Activated CD4-positive, alpha-beta T cell treated with anti-CD3 and anti-CD28 coated beads, Interleukin-2, amount 50 U/mL, for 24 hours (primary cell): ENCODE data around the gene RECK.

ENCODE experiments used
- DNase-seq, 2 donors: peaks; one replicate each; pipeline ENCODE4 v3.0.0-alpha.2; 2020; ENCODE audit warnings: low read depth in 1 of 2, low spot score in 1 of 2

The RECK gene

GRCh38 chr9:36136894-36137391 lies 100.2 kb downstream of the RECK start:
- DNase-seq = no peak

GRCh38 chr9:36137392-36138004 lies 100.8 kb downstream of the RECK start:
- no peak for DNase-seq

- no peak for DNase-seq
Observed at GRCh38 chr9:36138496-36138895, 101.8 kb downstream of the RECK start.

- DNase-seq = no peak
Observed at GRCh38 chr9:36138901-36139300, 102.2 kb downstream of the RECK start.

GRCh38 chr9:36140086-36141084 lies 103.7 kb downstream of the RECK start:
- DNase-seq = no peak

- no peak for DNase-seq
Observed at GRCh38 chr9:36141288-36141687, 104.6 kb downstream of the RECK start.

GRCh38 chr9:36141761-36142160 lies 105.0 kb downstream of the RECK start:
- DNase-seq = no peak

GRCh38 chr9:36142510-36143244 lies 106.0 kb downstream of the RECK start:
- no peak for DNase-seq

- no peak for DNase-seq
Observed at GRCh38 chr9:36143245-36143641, 106.5 kb downstream of the RECK start.

- no peak for DNase-seq
Observed at GRCh38 chr9:36144309-36145232, 107.9 kb downstream of the RECK start.

- no peak for DNase-seq
Observed at GRCh38 chr9:36145970-36146369, 109.3 kb downstream of the RECK start.

GRCh38 chr9:36146651-36147050 lies 109.9 kb downstream of the RECK start:
- no peak for DNase-seq

GRCh38 chr9:36147441-36148175 lies 110.9 kb downstream of the RECK start:
- DNase-seq = no peak

- no peak for DNase-seq
Observed at GRCh38 chr9:36148311-36149051, 111.8 kb downstream of the RECK start.

GRCh38 chr9:36149197-36149596 lies 112.5 kb downstream of the RECK start:
- DNase-seq = no peak

GRCh38 chr9:36150574-36151315 lies 114.0 kb downstream of the RECK start:
- DNase-seq = no peak

- DNase-seq = peak; percentile 61 to 82
Observed at GRCh38 chr9:36151316-36152210, 114.8 kb downstream of the RECK start.
